H1 (cell line): Measurements from ENCODE around the gene TMUB1. TPM values are rescaled to one million over a fixed set of nuclear protein-coding genes. Genes with fewer than 3 reads are reported as not detected.

Experiments used
- ASH2L ChIP-seq: fragments of 200-600, 300-600 bp; sonication (generic); IDR thresholded peaks from one replicate; pipeline ENCODE4 v1.7.1; 2017; ENCODE audit warnings: low read length
- HDAC2 ChIP-seq, 2 experiments: fragments of 300-600 bp in 1 of 2; sonication (generic) in 1 of 2; IDR thresholded peaks; 2 replicates each; pipeline ENCODE4 v1.6.1; 2011 to 2012; ENCODE audit warnings: low read depth in 2 of 2, low read length in 2 of 2, mild to moderate bottlenecking in 2 of 2, moderate library complexity in 2 of 2, borderline replicate concordance in 1 of 2, inconsistent platforms in 1 of 2
- JUN ChIP-seq: IDR thresholded peaks from 2 replicates; pipeline ENCODE4 v1.6.1; 2011; ENCODE audit warnings: low read depth, mild to moderate bottlenecking, improper control_type of control experiment, low read length
- POLR2AphosphoS5 ChIP-seq: IDR thresholded peaks from 2 replicates; pipeline ENCODE4 v1.6.1; 2011; ENCODE audit warnings: low read depth, low read length
- RAD21 ChIP-seq, 2 experiments: IDR thresholded peaks in 1 of 2; conservative IDR thresholded peaks in 1 of 2; 2 replicates each; pipeline ENCODE4 v1.6.1; 2011; ENCODE audit warnings: low read depth in 2 of 2, low read length in 2 of 2, improper control_type of control experiment in 1 of 2, inconsistent platforms in 1 of 2, mild to moderate bottlenecking in 1 of 2, moderate library complexity in 1 of 2
- SP2 ChIP-seq: IDR thresholded peaks from 2 replicates; pipeline ENCODE4 v1.6.1; 2012; ENCODE audit warnings: mild to moderate bottlenecking, low read length, inconsistent platforms
- polyA plus RNA-seq, 7 experiments: library from polyadenylated mRNA; depleted of rRNA in 3 of 7; stranded (reverse) in 5 of 7; unstranded in 2 of 7; fragments of >200 nt in 5 of 7; fragments of 200-250 nt in 2 of 7; gene quantifications; 1 replicate in 5 of 7; 2 replicates in 1 of 7; 4 replicates in 1 of 7; pipeline versions ENCODE4 v1.2.1 to v1.2.3, GENCODE V29; 2011 to 2013; ENCODE audit warnings: missing spikeins in 2 of 7, mixed read lengths in 2 of 7
- total RNA-seq: library from RNA; stranded (reverse); fragmentation: NEBNext Ultra II Directional; extraction: Animal tissue kit (Norgen Biotek cat#: 25700); gene quantifications from 2 replicates; pipeline ENCODE4 v1.2.1, GENCODE V29; 2021

The TMUB1 gene
- total and polyA plus RNA-seq, 2 of the 8 experiments (the other 6 are each of a cell fraction or from before 2014, with no cell fraction given) = 41.4 to 56.2 TPM

- no peak for TF ChIP-seq RAD21 (IDR thresholded peaks at IDR 0.05 in 1 of 2, conservative IDR thresholded peaks at IDR 0.05 in 1 of 2; ENCODE audit: low read depth in 2 of 2, low read length in 2 of 2)
- TF ChIP-seq HDAC2 (IDR thresholded peaks at IDR 0.05; ENCODE audit: borderline replicate concordance in 1 of 2, low read depth in 2 of 2, low read length in 2 of 2) = no peak
- no peak for TF ChIP-seq POLR2AphosphoS5
- TF ChIP-seq JUN = no peak
- no peak for TF ChIP-seq SP2
- TF ChIP-seq ASH2L = no peak
Measured at GRCh38 chr7:151045967-151046366, 37.3 kb downstream of the TMUB1 start (continued).
